HG03025 (cell line): ENCODE results near the gene SREK1.
"Not testable (repeated sequence)": the region's sequence is repeated elsewhere in the genome, so short reads cannot be mapped to it uniquely, and the experiment has no call there.

Experiments used
- ATAC-seq: cut with Tn5 transposase; IDR thresholded peaks from one replicate; pipeline ENCODE4 v1.9.1; 2021; ENCODE audit warnings: mild to moderate bottlenecking, moderate library complexity; ENCODE audit not compliant: unreplicated experiment, low FRiP score

Gene SREK1, protein sequence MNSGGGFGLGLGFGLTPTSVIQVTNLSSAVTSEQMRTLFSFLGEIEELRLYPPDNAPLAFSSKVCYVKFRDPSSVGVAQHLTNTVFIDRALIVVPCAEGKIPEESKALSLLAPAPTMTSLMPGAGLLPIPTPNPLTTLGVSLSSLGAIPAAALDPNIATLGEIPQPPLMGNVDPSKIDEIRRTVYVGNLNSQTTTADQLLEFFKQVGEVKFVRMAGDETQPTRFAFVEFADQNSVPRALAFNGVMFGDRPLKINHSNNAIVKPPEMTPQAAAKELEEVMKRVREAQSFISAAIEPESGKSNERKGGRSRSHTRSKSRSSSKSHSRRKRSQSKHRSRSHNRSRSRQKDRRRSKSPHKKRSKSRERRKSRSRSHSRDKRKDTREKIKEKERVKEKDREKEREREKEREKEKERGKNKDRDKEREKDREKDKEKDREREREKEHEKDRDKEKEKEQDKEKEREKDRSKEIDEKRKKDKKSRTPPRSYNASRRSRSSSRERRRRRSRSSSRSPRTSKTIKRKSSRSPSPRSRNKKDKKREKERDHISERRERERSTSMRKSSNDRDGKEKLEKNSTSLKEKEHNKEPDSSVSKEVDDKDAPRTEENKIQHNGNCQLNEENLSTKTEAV

DNA sequence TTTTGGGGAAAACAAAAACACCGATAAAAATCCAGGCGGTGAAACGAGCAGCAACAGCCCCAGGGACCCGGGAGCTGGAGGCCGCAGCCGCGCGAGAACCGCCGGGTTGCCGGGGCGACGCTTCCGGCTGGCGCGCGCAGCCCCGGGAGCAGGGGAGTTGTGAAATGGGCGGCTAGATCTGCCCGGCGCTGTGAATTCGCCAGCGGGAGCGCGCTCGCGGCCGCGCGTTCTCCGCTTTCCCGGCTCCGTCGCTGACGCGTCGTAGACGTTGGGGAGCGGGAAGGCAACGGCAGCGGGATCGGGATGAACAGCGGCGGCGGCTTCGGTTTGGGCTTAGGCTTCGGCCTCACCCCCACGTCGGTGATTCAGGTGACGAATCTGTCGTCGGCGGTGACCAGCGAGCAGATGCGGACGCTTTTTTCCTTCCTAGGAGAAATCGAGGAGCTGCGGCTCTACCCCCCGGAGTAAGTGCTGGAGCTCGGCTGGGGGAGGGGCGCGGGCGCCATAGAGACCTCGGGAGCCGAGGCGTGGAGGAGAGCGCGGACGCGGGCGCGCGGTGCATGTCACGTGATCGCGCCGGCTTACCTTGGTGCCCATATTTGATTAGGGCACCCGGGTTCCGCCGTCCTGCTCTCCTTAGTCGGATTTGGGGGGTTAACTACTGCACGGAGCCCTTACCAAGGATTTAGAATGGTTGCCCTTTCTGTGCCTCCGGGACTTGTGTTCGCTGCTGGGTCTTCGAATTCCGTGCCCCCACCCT, at the start of gene SREK1:
TSS of gene SREK1 (plus strand) at position 227 of the 760 bp plus-strand sequence. CDS start at position 304, 77 bp downstream.
- ATAC-seq, result peak; percentile 95

DNA sequence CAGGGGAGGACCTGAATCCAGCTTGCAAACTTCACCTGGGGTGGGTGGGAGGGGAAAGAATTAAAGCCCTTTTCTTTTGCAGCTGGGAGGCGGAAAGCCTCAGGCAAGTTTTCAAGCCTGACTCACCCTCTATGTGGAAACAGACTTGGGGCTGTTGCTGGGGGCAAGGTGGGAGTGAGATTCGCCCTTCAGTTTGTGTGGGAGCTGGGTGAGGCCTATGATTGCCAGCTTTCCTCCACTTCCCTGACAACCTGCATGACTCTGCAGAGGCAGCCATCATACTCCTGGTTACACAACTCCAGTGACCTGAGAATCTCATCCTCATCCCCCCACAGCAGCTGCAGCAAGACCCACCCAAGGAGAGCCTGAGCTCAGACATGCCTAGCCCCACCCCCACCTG, 43.2 kb upstream of the SREK1 start:
- no peak for ATAC-seq

DNA sequence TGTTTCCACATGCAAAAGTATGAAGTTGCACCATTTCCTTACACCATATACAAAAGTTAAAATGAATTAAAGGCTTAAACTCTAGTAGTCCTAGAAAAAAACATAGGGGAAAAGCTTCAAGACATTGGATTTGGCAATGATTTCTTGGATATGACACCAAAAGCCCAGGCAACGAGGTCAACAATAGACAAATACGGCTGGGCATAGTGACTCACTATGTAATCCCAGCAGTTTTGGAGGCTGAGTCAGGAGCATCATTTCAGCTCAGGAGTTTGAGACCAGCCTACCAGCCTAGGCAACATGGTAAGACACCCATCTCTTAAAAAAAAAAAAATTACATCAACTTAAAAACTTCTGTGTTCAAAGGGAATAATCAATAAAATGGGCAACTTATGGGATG, 30.9 kb upstream of the SREK1 start:
- no peak for ATAC-seq

DNA sequence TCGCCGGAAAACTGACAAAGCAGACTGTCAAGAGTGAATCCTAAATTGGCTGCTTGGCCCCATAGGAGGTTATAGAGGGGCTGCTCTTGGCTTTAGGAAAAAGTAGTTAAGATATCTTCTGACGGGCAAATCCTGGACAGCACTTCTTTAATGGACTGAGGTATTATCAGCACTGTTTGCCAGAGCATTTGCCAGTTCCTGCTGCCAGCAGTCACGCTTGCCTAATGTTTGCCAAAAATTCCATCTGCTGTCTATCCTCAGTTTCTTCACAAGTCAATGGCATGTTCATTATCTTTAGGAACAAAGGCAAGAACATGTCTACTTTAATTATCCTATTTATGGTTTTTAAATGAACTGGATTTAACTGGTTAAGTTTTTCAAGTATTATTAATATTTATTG, 25.8 kb upstream of the SREK1 start:
- ATAC-seq, result no peak

DNA sequence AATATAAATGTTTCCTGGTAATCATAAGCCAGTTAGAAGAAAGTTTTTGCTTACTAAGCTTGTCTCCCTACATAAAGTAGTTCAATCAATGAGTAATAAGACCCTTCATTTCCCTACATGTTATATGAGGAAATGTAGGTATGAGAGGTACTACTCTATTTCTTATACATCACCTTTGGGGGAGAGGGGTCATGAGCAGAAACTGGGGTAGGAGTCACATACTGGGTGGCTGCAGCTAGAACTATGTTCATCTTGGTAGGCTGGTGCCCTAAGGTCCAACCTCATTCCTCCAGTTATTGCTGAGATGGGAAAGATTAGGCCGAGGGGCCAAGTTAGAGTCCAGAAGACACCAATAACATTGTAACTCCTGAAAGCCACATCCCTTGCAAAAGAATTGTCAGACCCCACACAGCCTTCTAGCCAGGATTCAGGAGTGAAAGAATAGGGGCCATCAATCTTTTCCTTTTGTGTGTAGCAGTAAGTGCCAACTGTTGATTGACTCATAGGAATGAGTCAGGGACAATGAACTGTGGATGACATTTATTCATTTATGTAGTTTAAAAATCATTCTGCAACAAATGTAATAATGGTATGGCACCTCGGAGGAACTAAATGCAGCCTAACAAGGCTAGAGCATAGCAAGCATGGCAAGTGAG, 21.6 kb upstream of the SREK1 start:
- ATAC-seq, result no peak

DNA sequence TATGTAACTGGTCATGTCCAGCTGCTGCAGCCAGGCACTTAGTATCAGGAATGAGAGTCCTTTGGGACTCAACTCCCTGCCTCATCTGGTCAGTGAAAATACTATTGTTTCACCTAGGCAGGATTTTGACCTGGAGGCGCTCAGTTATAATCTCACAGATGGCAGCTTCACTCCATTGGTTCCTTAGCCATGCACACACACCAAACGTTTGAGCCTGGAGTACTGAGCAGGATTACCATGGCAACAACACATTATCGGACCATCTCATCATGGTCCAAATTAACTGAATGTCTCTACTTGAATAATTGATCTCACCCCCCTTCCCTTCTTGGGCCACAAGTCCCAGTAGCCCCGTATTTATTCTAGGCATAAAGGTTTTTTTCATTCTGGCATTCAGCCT, 15.0 kb upstream of the SREK1 start:
- ATAC-seq, result no peak

DNA sequence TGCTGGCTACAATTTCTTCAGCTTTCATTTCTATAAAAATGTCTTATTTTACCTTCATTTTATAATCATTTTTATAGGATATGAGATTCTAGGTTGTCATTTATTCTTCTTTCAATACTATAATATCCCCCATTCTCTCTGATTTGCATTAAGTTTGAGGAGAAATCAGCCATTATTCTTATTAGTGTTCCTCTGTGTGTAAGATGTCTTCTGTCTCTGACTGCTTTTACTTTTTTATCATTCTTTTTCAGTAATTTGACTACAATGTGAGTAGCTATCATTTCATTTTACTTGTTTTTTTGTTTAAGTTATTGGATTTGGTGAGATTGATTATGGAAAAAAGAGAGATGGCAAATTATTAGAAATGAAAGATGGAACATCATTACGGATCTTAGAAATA, 13.6 kb upstream of the SREK1 start:
- no peak for ATAC-seq

DNA sequence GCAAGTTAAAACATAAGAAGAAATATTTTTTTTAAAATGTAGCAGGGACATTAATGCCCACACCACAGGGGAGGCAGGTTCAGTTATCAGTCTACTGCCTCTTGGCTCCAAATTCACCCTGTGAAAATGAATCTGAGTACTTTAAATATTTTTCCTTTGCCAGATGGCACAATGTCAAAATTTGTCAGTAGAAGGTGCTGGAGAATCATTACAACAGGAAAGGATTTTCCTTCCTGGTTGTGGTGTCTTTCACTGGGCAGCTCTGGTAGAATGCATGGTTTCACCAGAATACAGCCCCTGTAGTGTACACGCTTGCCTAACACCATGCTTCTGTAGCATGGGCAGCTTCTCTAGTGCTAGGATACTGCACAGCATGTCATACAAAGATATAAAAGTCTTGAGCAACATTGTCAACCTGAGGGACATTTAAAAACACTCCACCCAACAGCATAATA, 9.7 kb upstream of the SREK1 start:
- ATAC-seq, result no peak

DNA sequence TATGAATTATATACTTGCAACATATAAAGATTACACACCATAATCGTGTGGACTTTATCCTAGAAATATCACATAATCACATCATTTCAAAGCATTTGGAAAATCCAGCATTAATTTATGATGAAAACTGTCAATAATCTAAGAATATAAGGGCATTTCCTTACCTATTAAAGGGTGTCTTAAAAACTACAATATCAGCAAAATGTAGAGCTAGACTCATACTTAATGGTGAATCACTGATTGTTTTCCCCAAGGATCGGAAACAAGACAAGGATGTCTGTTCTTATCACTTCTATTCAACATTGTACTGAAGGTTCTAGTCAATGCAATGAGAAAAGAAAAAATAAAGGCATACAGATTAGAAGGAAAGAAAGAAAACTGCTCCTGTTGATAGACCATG, 8.0 kb upstream of the SREK1 start:
- no peak for ATAC-seq

DNA sequence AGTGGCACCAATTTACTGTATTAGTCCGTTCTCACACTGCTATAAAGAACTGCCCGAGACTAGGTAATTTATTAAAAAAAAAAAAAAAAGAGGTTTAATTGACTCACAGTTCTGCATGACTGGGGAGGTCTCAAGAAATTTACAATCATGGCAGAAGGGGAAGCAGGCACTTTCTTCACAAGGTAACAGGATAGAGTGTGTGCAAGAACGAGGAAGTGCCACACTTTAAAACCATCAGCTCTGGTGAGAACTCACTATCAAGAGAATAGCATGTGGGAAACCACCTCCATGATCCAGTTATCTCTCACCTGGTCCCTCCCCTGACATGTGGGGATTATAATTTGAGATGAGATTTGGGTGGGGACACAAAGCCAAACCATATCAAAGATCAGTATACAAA, 7.2 kb upstream of the SREK1 start:
- not testable (repeated sequence) for ATAC-seq

DNA sequence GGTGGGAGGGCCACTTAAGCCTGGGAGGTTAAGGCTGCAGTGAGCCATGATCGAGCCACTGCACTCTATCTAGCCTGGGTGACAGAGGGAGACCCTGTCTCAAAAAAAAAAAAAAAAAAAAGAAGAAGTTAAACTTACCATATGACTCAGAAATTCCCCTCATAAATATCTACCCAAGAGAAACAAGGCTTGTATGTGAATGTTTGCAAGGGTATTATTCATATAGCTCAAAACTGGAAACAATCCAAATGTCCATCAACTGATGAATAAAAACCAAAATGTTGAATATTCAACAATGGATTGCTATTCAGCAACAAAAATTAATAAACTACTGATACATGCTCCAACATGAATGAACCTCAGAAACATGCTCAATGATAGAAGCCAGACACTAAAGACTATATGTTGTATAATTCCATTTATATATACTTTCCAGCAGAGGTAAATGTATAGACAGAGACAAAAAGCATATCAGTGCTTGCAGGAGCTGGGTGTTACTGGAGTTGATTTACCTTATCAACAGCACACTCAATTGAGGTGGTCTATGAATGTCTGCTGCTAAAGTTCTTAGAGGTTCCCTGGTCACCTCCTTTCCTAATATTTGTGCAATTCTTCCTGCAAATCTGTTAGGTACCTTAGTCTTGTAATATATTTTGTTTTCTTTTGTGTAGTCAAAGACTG, 5.3 kb upstream of the SREK1 start:
- ATAC-seq, result no peak

DNA sequence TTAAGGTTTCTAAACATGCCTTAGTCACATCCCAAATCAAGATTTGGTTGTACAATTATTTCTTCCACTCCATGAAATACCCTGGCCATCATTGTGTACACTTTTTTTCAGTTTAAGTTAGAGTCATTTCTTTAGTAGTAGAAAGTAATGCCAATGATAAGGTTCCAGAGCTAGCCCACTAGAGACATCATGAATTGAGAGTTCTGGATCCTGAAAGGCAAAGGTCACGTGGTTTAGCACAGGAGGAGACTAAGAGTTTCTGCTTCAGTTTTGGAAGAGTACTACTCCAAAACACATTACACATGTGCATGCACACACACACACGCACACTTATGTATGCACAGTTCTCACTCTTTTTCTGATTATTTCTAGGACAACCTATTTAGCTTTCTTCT, 4.8 kb upstream of the SREK1 start:
- no peak for ATAC-seq

DNA sequence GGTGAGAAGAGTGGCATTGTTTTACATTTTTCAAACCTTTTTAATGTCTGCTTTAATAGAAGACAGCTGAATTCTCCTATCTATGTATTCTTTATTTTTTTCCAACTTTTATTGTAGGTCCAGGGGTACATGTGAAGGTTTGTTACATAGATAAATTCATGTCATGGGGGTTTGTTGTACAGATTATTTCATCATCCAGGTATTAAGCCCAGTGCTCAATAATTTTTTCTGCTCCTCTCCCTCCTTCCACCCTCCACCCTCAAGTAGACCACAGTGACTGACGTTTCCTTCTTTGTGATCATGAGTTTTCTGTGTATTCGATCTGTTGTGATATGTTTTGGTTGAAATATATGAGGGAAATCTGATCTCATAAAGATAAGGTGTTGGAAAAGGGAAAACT, 1.7 kb upstream of the SREK1 start:
- ATAC-seq, result no peak

DNA sequence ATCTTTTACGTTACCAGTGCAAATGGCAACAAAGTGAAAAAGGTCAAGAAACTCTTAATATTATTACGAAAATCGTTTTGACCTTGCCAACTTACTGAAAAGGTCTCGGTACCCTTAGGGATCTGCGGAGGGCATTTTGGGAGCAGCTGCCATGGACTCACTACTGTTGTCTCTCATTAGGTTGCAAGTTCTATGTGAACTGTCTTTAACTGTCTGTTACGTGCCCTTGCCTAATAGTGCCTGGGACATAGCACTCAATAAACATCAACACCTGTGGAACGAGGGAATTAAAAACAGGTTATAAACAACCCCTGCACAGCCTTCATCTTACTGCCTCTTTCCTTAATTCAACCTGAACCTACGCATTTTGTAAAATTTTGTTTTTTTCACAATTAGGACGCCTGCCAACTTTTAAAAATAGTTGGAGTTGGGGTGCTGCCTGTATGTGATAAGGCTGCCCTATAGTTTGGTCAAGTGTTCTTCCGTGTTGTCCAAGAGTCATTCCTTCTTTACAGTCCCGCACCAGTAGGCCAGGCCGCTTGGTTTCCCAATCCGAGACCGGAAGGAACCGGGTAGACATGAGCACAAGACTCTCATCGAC, 527 bp upstream of the SREK1 start:
- peak; percentile 29 for ATAC-seq

DNA sequence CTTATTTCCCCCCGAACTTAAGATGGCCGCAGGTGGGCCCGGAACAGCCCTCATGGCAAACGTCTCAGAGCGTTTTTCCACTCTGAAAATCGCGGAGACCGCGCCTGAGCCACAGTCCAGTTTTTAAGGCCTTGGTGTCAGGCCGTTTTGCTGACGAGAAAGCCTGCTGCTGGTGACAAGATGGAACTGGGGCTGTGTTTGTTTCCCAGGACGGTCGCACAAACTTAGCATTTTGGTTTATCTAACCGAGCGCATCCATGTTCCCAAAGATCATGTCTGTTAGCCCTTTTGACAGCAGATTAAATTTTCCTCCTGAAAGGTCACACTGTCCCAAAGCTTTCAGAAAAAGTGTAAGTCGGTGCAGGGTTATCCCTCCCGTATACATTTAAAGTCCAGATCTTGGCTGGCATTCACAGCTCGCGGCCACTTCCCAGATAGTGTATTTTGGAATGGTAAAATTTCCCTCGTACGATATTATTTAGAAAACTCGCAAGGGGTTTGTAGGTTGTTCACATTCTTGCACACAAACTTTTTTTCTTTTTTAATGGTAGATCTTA, 812 bp downstream of the SREK1 start:
- peak; percentile 42 for ATAC-seq

DNA sequence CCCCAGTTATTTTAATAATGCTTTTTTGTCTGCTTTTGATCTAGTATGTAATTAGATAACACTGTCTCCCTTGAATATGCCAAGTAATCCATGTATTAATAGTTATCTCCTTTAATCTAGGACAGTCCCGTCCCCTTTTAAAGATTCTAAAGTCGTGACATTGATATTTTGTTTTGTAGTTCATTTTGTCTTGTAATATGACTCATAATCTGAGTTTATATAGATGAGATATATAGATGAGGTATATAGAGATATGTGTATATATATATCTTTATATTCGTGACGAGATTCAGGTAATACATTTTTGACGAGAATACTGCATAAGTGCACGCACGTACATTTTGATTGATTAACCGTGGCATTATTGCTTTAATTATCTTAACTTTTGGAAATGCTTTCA, 1.6 kb downstream of the SREK1 start:
- no peak for ATAC-seq

DNA sequence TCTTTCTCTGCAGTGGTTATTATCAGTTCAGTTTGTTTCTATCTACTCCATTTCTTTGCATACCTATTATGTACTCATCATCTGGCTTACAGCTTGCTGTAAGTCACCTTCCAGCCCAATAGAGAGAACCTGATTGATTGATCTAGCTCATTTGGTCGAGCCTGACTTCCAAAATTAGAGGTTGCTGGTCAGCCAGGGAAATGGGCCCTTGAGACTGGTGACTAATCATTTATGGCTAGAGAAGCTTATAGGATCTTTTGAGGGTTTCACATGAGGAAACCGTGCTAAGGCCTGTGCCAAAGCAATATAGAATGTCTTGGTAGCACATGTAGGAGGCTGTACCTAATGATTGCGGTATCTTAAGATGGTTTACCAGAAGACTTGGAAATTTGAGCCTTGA, 5.8 kb downstream of the SREK1 start:
- no peak for ATAC-seq

DNA sequence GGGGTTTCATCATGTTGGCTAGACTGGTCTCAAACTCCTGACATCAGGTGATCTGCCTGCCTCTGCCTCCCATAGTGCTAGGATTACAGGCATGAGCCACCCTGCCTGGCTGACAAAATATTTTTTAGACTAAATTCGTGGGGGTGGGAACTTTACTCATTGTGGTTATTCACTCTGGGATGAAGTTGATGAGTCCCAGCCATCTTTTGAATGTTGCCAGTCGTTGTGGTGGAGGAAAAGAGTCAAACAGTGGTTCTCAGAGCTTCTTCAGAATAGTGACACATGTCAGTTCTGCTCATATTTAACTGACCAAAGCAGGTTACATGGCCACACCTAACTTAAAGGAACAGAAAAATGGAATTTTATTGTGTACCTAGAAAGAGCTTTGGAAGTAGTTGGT, 6.9 kb downstream of the SREK1 start:
- no peak for ATAC-seq

DNA sequence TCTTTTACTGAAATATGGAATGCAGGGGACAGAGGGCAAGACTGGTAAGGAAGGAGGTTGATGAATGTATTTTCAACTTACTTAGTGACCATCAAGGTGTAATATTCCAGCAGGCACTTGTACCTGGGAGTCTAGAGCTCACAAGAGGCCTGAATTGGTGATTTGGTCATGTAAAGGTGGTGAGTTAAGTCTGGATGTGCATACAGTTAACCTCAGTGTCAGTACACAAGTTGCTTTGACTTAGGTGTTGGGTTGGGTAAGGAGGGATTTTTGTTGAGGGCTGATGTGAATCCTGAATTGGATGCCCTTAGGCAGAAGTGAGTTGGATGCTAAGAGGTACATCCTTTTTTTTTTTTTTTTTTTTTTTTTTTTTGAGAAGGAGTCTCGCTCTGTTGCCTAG, 7.4 kb downstream of the SREK1 start:
- no peak for ATAC-seq

DNA sequence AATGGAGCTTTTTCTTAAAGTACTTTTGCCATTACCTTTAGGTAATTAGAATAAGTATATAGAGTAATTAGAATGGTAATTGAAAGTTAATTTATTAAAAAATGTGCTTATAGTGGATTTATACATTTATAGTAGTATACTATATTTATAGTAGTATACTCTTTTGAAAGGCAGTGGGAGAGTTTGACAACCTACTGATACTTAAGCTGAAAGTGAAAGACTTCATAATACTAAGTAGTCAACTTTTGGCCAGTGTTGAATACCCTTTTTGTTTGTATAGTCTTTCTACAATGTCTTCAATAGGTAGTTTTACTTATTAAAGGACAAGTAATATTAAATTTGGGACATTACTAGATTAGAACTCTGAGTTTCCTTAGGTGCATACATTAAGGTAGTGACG, 12.9 kb downstream of the SREK1 start:
- ATAC-seq, result no peak
